Neuron (in vitro differentiated cells): ENCODE measurements around the gene ATG2A.
A peak's percentile ranks its signal among the peaks of the same experiment; 100 is the strongest.

ENCODE experiments used
- H2AFZ ChIP-seq: one replicate; pipeline ENCODE4 v1.6.1; 2013; ENCODE audit warnings: low read depth, mild to moderate bottlenecking, inconsistent platforms, low read length, moderate library complexity
- H3K27me3 ChIP-seq: one replicate; pipeline ENCODE4 v1.6.1; 2013; ENCODE audit warnings: low read length; ENCODE audit not compliant: insufficient read depth
- H3K36me3 ChIP-seq: one replicate; pipeline ENCODE4 v1.6.1; 2013; ENCODE audit warnings: low read length; ENCODE audit not compliant: insufficient read depth
- H3K4me1 ChIP-seq: one replicate; pipeline ENCODE4 v1.6.1; 2013; ENCODE audit warnings: low read length; ENCODE audit not compliant: insufficient read depth
- H3K4me3 ChIP-seq: 2 replicates; pipeline ENCODE4 v1.5.1; 2013; ENCODE audit warnings: mild to moderate bottlenecking, low read length, moderate library complexity
- H3K9me3 ChIP-seq: one replicate; pipeline ENCODE4 v1.6.1; 2013; ENCODE audit warnings: low read length

The ATG2A gene

GRCh38 chr11:64933213-64933934 lies 16.4 kb upstream of the ATG2A start:
- Histone ChIP-seq H3K9me3 (no peaks in the 10 kb centered on the region), H3K27me3 (peaks cover 16% of the 10 kb centered on the region), H3K36me3 (peaks cover 5% of the 10 kb centered on the region), H2AFZ (no peak overlapping the region), H3K4me3 (no peak overlapping the region), H3K4me1 (peaks cover 9% of the 10 kb centered on the region)

- H3K9me3 ChIP-seq = no peaks in the 10 kb centered on the region
- H2AFZ ChIP-seq = no peak overlapping the region
- peaks cover 9% of the 10 kb centered on the region for H3K4me1 ChIP-seq
Observed at GRCh38 chr11:64932324-64932723, 15.3 kb upstream of the ATG2A start.

GRCh38 chr11:64931290-64931689 lies 14.3 kb upstream of the ATG2A start:
- Histone ChIP-seq H3K4me1 (peaks cover 9% of the 10 kb centered on the region), H3K9me3 (no peaks in the 10 kb centered on the region), H3K36me3 (peaks cover 5% of the 10 kb centered on the region), H3K27me3 (no peaks in the 10 kb centered on the region), H3K4me3 (no peak overlapping the region), H2AFZ (no peak overlapping the region)

More at GRCh38 chr11:64932324-64932723, 15.3 kb upstream of the ATG2A start:
- H3K4me3 ChIP-seq = no peak overlapping the region
- peaks cover 5% of the 10 kb centered on the region for H3K36me3 ChIP-seq
- H3K27me3 ChIP-seq = peaks cover 7% of the 10 kb centered on the region

GRCh38 chr11:64930340-64930739 lies 13.3 kb upstream of the ATG2A start:
- Histone ChIP-seq H3K4me3 (no peak overlapping the region), H3K9me3 (no peaks in the 10 kb centered on the region), H3K36me3 (peaks cover 5% of the 10 kb centered on the region), H3K4me1 (peaks cover 4% of the 10 kb centered on the region), H2AFZ (no peak overlapping the region), H3K27me3 (no peaks in the 10 kb centered on the region)

- peaks cover 7% of the 10 kb centered on the region for H3K4me1 ChIP-seq
- no peak overlapping the region for H2AFZ ChIP-seq
- no peak overlapping the region for H3K4me3 ChIP-seq
- H3K27me3 ChIP-seq = no peaks in the 10 kb centered on the region
- no peaks in the 10 kb centered on the region for H3K9me3 ChIP-seq
- peaks cover 5% of the 10 kb centered on the region for H3K36me3 ChIP-seq
Observed at GRCh38 chr11:64929625-64930024, 12.6 kb upstream of the ATG2A start.

- Histone ChIP-seq H3K27me3 (no peaks in the 10 kb centered on the region), H3K4me1 (peaks cover 10% of the 10 kb centered on the region), H3K9me3 (no peaks in the 10 kb centered on the region), H2AFZ (no peak overlapping the region), H3K4me3 (no peak overlapping the region), H3K36me3 (peaks cover 5% of the 10 kb centered on the region)
Observed at GRCh38 chr11:64928957-64929356, 11.9 kb upstream of the ATG2A start.

- H2AFZ ChIP-seq = no peak overlapping the region
- no peaks in the 10 kb centered on the region for H3K9me3 ChIP-seq
- peaks cover 3% of the 10 kb centered on the region for H3K36me3 ChIP-seq
- H3K4me1 ChIP-seq = peaks cover 14% of the 10 kb centered on the region
- no peaks in the 10 kb centered on the region for H3K27me3 ChIP-seq
- H3K4me3 ChIP-seq = no peak overlapping the region
Observed at GRCh38 chr11:64926689-64927088, 9.7 kb upstream of the ATG2A start.

GRCh38 chr11:64925536-64926436 lies 8.8 kb upstream of the ATG2A start:
- Histone ChIP-seq H3K4me1 (peaks cover 14% of the 10 kb centered on the region), H3K27me3 (no peaks in the 10 kb centered on the region), H3K4me3 (peak overlapping the region; percentile 62), H2AFZ (no peak overlapping the region), H3K36me3 (peaks cover 3% of the 10 kb centered on the region), H3K9me3 (no peaks in the 10 kb centered on the region)

- H3K4me1 ChIP-seq = peaks cover 14% of the 10 kb centered on the region
- no peaks in the 10 kb centered on the region for H3K9me3 ChIP-seq
- peak overlapping the region; percentile 44 for H2AFZ ChIP-seq
- H3K36me3 ChIP-seq = no peaks in the 10 kb centered on the region
- H3K27me3 ChIP-seq = no peaks in the 10 kb centered on the region
- peak overlapping the region; percentile 62 for H3K4me3 ChIP-seq
Observed at GRCh38 chr11:64924910-64925284, 7.9 kb upstream of the ATG2A start.

- Histone ChIP-seq H3K4me1 (peaks cover 14% of the 10 kb centered on the region), H2AFZ (peak within 1 kb of the TSS; percentile 44), H3K36me3 (no peaks in the 10 kb centered on the region), H3K9me3 (no peaks in the 10 kb centered on the region), H3K27me3 (no peaks in the 10 kb centered on the region), H3K4me3 (peak within 1 kb of the TSS; percentile 62)
Observed at GRCh38 chr11:64923944-64924909, 7.2 kb upstream of the ATG2A start, which contains the start of gene PPP2R5B. Gene PPP2R5B (plus strand): TSS chr11:64924689. CDS start chr11:64925735, 1,046 bp downstream.

- no peaks in the 10 kb centered on the region for H3K27me3 ChIP-seq
- no peak overlapping the region for H3K4me3 ChIP-seq
- no peaks in the 10 kb centered on the region for H3K36me3 ChIP-seq
- no peaks in the 10 kb centered on the region for H3K9me3 ChIP-seq
- H2AFZ ChIP-seq = peak overlapping the region; percentile 31
- H3K4me1 ChIP-seq = peaks cover 15% of the 10 kb centered on the region
Observed at GRCh38 chr11:64923151-64923661, 6.2 kb upstream of the ATG2A start.

- Histone ChIP-seq H3K4me3 (no peak overlapping the region), H3K9me3 (no peaks in the 10 kb centered on the region), H2AFZ (no peak overlapping the region), H3K4me1 (peaks cover 24% of the 10 kb centered on the region), H3K36me3 (no peaks in the 10 kb centered on the region), H3K27me3 (no peaks in the 10 kb centered on the region)
Observed at GRCh38 chr11:64921384-64921783, 4.4 kb upstream of the ATG2A start.
